Measurements from ENCODE around the gene CIPC.

Gene CIPC

GRCh38 chr14:77092676-77093075, 5.4 kb upstream of the CIPC start:
- no peak for TF ChIP-seq CTCF (IDR thresholded peaks at IDR 0.05; ENCODE audit: insufficient read depth, low read length, poor library complexity, severe bottlenecking)
- no peak overlapping the region for H3K4me3 ChIP-seq (replicated peaks; ENCODE audit: low read depth, low read length)
- DNase-seq (ENCODE audit: extremely low read depth, insufficient read length), result no peak

GRCh38 chr14:77094672-77095284, 3.3 kb upstream of the CIPC start:
- TF ChIP-seq CTCF (IDR thresholded peaks at IDR 0.05; ENCODE audit: insufficient read depth, low read length, poor library complexity, severe bottlenecking), result peak; percentile 85
- no peaks in the 10 kb centered on the region for H3K36me3 ChIP-seq (ENCODE audit: control insufficient read depth, insufficient read depth, low read length)
- no peak overlapping the region for H3K4me3 ChIP-seq (replicated peaks; ENCODE audit: low read depth, low read length)
- no peaks in the 10 kb centered on the region for H3K27me3 ChIP-seq (replicated peaks; ENCODE audit: control insufficient read depth, insufficient read depth, low read length)
- peak; percentile 24 for DNase-seq (ENCODE audit: extremely low read depth, insufficient read length)

More at GRCh38 chr14:77092676-77093075, 5.4 kb upstream of the CIPC start:
- no peaks in the 10 kb centered on the region for H3K27me3 ChIP-seq (replicated peaks; ENCODE audit: control insufficient read depth, insufficient read depth, low read length)
- H3K36me3 ChIP-seq (ENCODE audit: control insufficient read depth, insufficient read depth, low read length), result no peaks in the 10 kb centered on the region

- peak overlapping the region; percentile 85 for H3K4me3 ChIP-seq (replicated peaks; ENCODE audit: low read depth, low read length)
- H3K36me3 ChIP-seq (ENCODE audit: control insufficient read depth, insufficient read depth, low read length), result no peaks in the 10 kb centered on the region
- TF ChIP-seq CTCF (IDR thresholded peaks at IDR 0.05; ENCODE audit: insufficient read depth, low read length, poor library complexity, severe bottlenecking), result no peak
- H3K27me3 ChIP-seq (replicated peaks; ENCODE audit: control insufficient read depth, insufficient read depth, low read length), result no peaks in the 10 kb centered on the region
- DNase-seq (ENCODE audit: extremely low read depth, insufficient read length), result no peak
Measured at GRCh38 chr14:77097006-77097699, 905 bp upstream of the CIPC start.

GRCh38 chr14:77098529-77099353, 683 bp downstream of the CIPC start:
- no peak for TF ChIP-seq CTCF (IDR thresholded peaks at IDR 0.05; ENCODE audit: insufficient read depth, low read length, poor library complexity, severe bottlenecking)

GRCh38 chr14:77099425-77100167, 1.5 kb downstream of the CIPC start:
- Histone ChIP-seq H3K36me3 (ENCODE audit: control insufficient read depth, insufficient read depth, low read length) (peaks cover 1% of the 10 kb centered on the region; the same call in 1 of the 2 replicates), H3K27me3 (replicated peaks; ENCODE audit: control insufficient read depth, insufficient read depth, low read length) (no peaks in the 10 kb centered on the region), H3K4me3 (replicated peaks; ENCODE audit: low read depth, low read length) (peak overlapping the region; percentile 97; the same call in 1 of the 2 replicates)
- TF ChIP-seq CTCF (IDR thresholded peaks at IDR 0.05; ENCODE audit: insufficient read depth, low read length, poor library complexity, severe bottlenecking), result no peak
- no peak for DNase-seq (ENCODE audit: extremely low read depth, insufficient read length)

More at GRCh38 chr14:77098529-77099353, 683 bp downstream of the CIPC start:
- no peak for DNase-seq (ENCODE audit: extremely low read depth, insufficient read length)
- Histone ChIP-seq H3K36me3 (ENCODE audit: control insufficient read depth, insufficient read depth, low read length) (no peaks in the 10 kb centered on the region; the same call in 1 of the 2 replicates), H3K4me3 (replicated peaks; ENCODE audit: low read depth, low read length) (peak overlapping the region; percentile 97), H3K27me3 (replicated peaks; ENCODE audit: control insufficient read depth, insufficient read depth, low read length) (no peaks in the 10 kb centered on the region)
